OCI-LY3 (cell line): ENCODE measurements around the gene RASL12.

Source experiments
- H2AFZ ChIP-seq: fragments of 200-600, 300-600 bp; shearing (Covaris generic); 2 replicates; pipeline ENCODE4 v1.6.0; 2014; ENCODE audit warnings: antibody characterized with exemption, low read depth, low read length
- H3K27ac ChIP-seq: fragments of 200-600, 300-600 bp; sonication (generic); 2 replicates; pipeline ENCODE4 v1.5.1; 2014; ENCODE audit warnings: mild to moderate bottlenecking, low read length, moderate library complexity, mixed read lengths
- H3K27me3 ChIP-seq: fragments of 200-600, 300-600 bp; sonication (generic); 2 replicates; pipeline ENCODE4 v1.6.1; 2014; ENCODE audit warnings: low read depth, low read length, mixed read lengths
- H3K36me3 ChIP-seq: fragments of 200-600, 300-600 bp; sonication (generic); replicated peaks from 2 replicates; pipeline ENCODE3; 2014; ENCODE audit warnings: low read depth, low read length, mixed read lengths
- H3K4me1 ChIP-seq: fragments of 300-600, 200-600 bp; sonication (generic); 2 replicates; pipeline ENCODE4 v1.6.1; 2014; ENCODE audit warnings: low read length, mixed read lengths
- H3K4me2 ChIP-seq: fragments of 200-600, 300-600 bp; sonication (generic); 2 replicates; pipeline ENCODE4 v1.6.1; 2014; ENCODE audit warnings: low read length, mixed read lengths
- H3K4me3 ChIP-seq: fragments of 300-600, 200-600 bp; sonication (generic); 2 replicates; pipeline ENCODE4 v1.5.1; 2014; ENCODE audit warnings: antibody characterized with exemption, mild to moderate bottlenecking, low read length, moderate library complexity
- H3K79me2 ChIP-seq: fragments of 300-600, 200-600 bp; shearing (Covaris generic); 2 replicates; pipeline ENCODE4 v1.6.1; 2014; ENCODE audit warnings: mild to moderate bottlenecking, low read length, mixed read lengths
- H3K9ac ChIP-seq: fragments of 300-600, 200-600 bp; shearing (Covaris generic); 2 replicates; pipeline ENCODE4 v1.6.0; 2014; ENCODE audit warnings: mild to moderate bottlenecking, low read length, moderate library complexity
- H3K9me3 ChIP-seq: fragments of 200-600, 300-600 bp; shearing (Covaris generic); 2 replicates; pipeline ENCODE4 v1.6.1; 2014; ENCODE audit warnings: low read length, mixed read lengths; ENCODE audit not compliant: insufficient read depth
- H4K20me1 ChIP-seq: fragments of 200-600, 300-600 bp; sonication (generic); 2 replicates; pipeline ENCODE4 v1.6.1; 2016; ENCODE audit warnings: low read length, mixed read lengths; ENCODE audit not compliant: insufficient read depth
- EZH2phosphoT487 ChIP-seq: fragments of 200-600 bp; shearing (Covaris generic); IDR thresholded peaks from 2 replicates; pipeline ENCODE4 v1.6.1; 2018; ENCODE audit warnings: antibody characterized with exemption, mixed run types, low read depth
- TF ChIP-seq, protein P1 (sequence below): fragments of 200-600, 300-600 bp; sonication (generic); IDR thresholded peaks from 2 replicates; pipeline ENCODE4 v1.5.1; 2014; ENCODE audit warnings: antibody characterized with exemption, low read length, low read depth

The RASL12 gene

DNA sequence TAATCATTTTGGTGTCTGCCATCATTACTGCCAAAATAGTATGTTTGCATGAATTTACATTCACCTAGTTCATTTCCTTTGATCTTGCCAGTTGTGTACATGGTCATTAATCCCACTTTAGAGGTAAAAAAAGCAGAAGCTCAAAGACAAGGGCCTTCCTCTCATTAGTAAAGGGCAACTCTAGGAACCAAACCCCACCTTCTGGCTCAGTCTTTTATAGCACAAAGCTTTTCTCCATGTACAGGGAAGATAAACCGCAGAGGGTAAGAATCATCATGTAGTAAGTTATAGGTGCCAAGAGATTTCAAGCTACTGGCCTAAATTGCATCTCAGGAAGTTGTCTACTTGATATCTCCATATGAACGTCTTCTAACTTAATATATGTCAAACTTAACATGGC, 58.8 kb downstream of the RASL12 start:
- Histone ChIP-seq H2AFZ (no peak overlapping the region), H3K36me3 (peaks cover 24% of the 10 kb centered on the region), H3K9ac (no peak overlapping the region), H3K4me3 (no peak overlapping the region), H3K4me1 (no peaks in the 10 kb centered on the region), H3K27me3 (no peaks in the 10 kb centered on the region), H3K9me3 (no peaks in the 10 kb centered on the region), H3K27ac (no peak overlapping the region), H3K79me2 (no peaks in the 10 kb centered on the region), H3K4me2 (no peak overlapping the region), H4K20me1 (no peaks in the 10 kb centered on the region)
- TF ChIP-seq, protein P1, sequence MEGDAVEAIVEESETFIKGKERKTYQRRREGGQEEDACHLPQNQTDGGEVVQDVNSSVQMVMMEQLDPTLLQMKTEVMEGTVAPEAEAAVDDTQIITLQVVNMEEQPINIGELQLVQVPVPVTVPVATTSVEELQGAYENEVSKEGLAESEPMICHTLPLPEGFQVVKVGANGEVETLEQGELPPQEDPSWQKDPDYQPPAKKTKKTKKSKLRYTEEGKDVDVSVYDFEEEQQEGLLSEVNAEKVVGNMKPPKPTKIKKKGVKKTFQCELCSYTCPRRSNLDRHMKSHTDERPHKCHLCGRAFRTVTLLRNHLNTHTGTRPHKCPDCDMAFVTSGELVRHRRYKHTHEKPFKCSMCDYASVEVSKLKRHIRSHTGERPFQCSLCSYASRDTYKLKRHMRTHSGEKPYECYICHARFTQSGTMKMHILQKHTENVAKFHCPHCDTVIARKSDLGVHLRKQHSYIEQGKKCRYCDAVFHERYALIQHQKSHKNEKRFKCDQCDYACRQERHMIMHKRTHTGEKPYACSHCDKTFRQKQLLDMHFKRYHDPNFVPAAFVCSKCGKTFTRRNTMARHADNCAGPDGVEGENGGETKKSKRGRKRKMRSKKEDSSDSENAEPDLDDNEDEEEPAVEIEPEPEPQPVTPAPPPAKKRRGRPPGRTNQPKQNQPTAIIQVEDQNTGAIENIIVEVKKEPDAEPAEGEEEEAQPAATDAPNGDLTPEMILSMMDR: peak; percentile 49
- TF ChIP-seq EZH2phosphoT487: no peak

DNA sequence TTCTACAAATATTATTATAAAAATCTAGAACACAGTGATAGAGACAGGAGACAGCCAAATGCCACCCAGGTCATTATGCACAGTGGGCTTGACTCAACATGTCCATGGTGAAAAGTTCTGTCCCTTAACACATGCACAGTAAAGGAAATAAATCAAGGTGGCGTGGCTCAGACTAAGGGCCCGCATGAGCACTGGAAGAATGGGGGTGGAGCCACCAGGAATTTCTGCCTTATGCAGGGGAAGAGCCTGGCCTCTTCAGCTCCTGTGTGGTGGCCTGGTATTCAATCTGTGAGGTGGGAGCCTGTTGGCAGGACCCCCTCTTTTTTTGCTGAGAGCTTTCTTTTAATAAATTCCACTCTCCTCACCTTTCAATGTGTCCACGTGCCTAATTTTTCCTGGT, 60.9 kb downstream of the RASL12 start:
- H3K4me3 ChIP-seq: no peak overlapping the region
- H3K9me3 ChIP-seq: no peaks in the 10 kb centered on the region
- H3K4me2 ChIP-seq: no peak overlapping the region
- no peak overlapping the region for H3K27ac ChIP-seq
- H3K27me3 ChIP-seq: no peaks in the 10 kb centered on the region
- no peaks in the 10 kb centered on the region for H3K79me2 ChIP-seq
- H2AFZ ChIP-seq: no peak overlapping the region
- no peaks in the 10 kb centered on the region for H4K20me1 ChIP-seq
- TF ChIP-seq EZH2phosphoT487: no peak
- TF ChIP-seq, protein P1: no peak
- H3K9ac ChIP-seq: no peak overlapping the region
- no peaks in the 10 kb centered on the region for H3K4me1 ChIP-seq
- H3K36me3 ChIP-seq: peaks cover 13% of the 10 kb centered on the region

DNA sequence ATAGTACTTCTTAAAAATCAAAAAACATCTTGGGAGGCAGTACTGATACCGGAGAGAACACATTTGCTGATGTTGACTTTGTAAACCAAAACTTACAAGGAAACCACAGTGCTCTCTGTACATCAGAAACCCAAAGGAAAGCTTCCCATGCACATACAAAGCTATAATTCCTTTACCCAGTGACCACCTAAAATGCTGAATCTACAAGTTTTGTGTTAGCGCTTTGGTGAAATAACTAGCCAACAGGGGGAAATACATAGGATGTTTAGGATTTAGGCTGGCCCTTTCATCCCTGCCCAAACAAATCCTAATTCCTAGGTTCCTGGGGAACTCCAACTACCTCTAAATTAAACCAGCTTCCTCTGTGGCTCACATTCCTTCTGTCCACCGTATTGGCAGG, 62.8 kb downstream of the RASL12 start:
- TF ChIP-seq EZH2phosphoT487: no peak
- TF ChIP-seq, protein P1: no peak
- no peak overlapping the region for H3K4me2 ChIP-seq
- H3K36me3 ChIP-seq: peaks cover 8% of the 10 kb centered on the region
- H2AFZ ChIP-seq: no peak overlapping the region
- H3K27me3 ChIP-seq: no peaks in the 10 kb centered on the region
- no peaks in the 10 kb centered on the region for H4K20me1 ChIP-seq
- no peak overlapping the region for H3K9ac ChIP-seq
- no peak overlapping the region for H3K27ac ChIP-seq
- H3K4me3 ChIP-seq: no peak overlapping the region
- H3K9me3 ChIP-seq: no peaks in the 10 kb centered on the region
- no peaks in the 10 kb centered on the region for H3K79me2 ChIP-seq
- H3K4me1 ChIP-seq: no peaks in the 10 kb centered on the region
